Placental epithelial cell (primary cell): Measurements from ENCODE around the gene INSC. TPM values are rescaled to one million over a fixed set of nuclear protein-coding genes. Genes with fewer than 3 reads are reported as not detected.

Experiments used
- total RNA-seq: library from RNA; depleted of rRNA; stranded (reverse); fragments of >200 nt; gene quantifications from 2 replicates; pipeline ENCODE4 v1.2.3, GENCODE V29; 2012

INSC gene
- total RNA-seq, result 0.79 TPM in 1 of 2 replicates, not detected in the other

DNA sequence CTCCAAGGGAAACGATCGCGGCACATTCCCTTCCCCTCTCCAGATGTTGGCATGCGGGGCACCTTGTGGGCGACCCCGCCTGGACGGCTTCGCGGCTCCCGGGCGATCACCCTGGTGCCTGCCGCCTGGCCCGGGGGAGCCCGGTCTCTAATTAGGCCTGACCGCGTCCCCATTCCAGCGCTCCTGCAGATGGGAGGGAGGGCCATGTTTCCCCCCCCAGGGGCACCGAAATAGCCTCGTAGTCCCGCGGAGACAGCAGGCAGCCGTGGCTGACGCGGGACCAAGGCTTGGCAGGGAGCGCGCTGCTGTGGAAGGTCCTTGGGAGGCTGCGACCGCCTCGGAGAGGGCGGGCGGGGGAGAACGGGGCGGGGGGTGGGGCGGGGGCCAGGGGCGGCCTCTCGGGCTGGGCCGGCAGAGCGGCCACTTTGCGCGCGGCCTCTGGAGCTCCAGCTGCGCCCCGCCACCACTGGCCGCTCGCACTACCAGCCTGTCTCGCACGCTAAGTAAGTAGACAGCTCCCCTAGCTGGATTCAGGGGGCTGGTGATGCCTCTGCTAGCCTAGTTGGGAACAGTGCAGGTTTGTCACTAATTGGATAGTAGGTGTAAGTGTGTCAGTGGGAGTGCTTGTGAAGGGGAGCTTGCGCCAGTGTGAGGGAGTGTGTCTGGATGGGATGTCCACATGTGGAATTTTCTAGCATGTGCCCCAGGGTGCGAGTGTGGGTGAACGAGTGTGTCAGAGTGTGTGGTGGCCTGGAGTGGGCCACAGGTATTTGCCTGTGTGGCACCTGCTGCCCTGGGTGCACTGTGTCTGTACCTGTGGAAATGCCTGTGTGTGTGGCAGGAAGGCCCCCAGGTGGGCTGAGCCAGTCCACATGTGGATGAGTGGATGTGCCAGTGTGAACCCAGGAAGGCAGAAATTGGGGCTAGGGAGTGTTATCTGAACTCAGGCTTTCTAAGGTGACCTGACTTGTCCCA, at the start of gene INSC:
INSC (plus strand) TSS at position 423 of the 975 bp plus-strand sequence. CDS start 34,252 bp downstream, outside the sequence.

DNA sequence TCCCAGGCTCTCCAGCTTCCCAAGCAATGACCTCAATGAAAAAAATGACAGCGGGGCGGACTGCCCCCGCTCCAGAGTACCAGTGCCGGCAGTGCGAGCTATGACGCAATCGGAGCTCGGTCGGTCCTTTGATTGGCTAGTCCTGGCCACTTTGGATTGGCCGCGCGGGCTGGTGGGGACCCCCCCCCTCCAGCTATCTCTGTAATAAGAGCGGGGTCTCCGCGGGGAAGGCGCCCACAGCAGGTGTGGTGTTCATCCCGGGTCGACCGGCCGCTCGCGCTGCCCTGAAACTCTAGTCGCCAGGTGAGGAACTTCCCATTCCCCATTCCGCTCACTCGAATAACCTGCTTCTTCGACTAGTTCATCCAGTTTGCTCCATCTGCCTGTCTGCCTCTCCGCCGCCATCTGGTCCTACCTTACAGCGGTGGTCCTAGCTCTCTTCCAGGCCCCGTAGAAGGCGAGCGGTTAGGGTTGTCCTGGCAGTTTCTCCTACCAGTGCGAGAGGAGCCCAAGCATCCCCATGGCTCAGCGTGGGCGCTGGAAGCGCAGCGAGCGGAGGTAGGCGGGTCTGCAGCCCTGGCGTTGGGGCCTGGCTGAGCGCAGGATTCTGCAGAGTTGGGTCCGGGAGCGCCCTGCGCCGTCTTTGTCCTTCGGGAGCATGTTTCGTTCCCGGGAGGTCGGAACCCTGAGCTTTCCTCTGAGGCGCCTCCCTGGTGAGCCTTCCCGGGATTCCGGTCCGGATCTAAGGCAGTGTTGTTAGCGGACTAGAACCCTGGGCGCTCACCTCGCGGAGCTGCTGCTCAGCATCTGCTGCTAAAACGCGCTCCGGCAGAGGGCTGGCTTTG, 41.1 kb upstream of the INSC start, which contains the start of gene CALCB:
CALCB (plus strand) TSS at position 233 of the 845 bp plus-strand sequence. CDS start 1,126 bp downstream, outside the sequence.

Other genes with a start within 250 kb of the INSC start
- 7.5 and 13.3 TPM in 2 replicates for gene CYP2R1, start 222.7 kb upstream of the INSC start, total RNA-seq
- gene CALCA, start 142.6 kb upstream of the INSC start, total RNA-seq, result not detected in 2 replicates
- 0.76 and 3.1 TPM in 2 replicates for gene CALCB, start 41.3 kb upstream of the INSC start, total RNA-seq